ENCODE data around the gene PLD3.

The PLD3 gene

GRCh38 chr19:40348125-40348913 lies at the start of gene PLD3, which contains the start of gene C19orf47:
Gene PLD3, plus strand, starts transcription at chr19:40348695. Its CDS starts 17,789 bp downstream, at chr19:40366484.
Gene C19orf47, minus strand, starts transcription at chr19:40348397. Its CDS starts 6,540 bp downstream, at chr19:40341857.
- peak; percentile 100 for DNase-seq (ENCODE audit: low spot score)

- DNase-seq (ENCODE audit: low spot score), result no peak
Observed at GRCh38 chr19:40300668-40301067, 47.8 kb upstream of the PLD3 start.

- DNase-seq (ENCODE audit: low spot score), result no peak
Observed at GRCh38 chr19:40302224-40303011, 46.1 kb upstream of the PLD3 start.

GRCh38 chr19:40303765-40304164 lies 44.7 kb upstream of the PLD3 start:
- no peak for DNase-seq (ENCODE audit: low spot score)

GRCh38 chr19:40304306-40304705 lies 44.2 kb upstream of the PLD3 start:
- no peak for DNase-seq (ENCODE audit: low spot score)

GRCh38 chr19:40305403-40305802 lies 43.1 kb upstream of the PLD3 start:
- DNase-seq (ENCODE audit: low spot score), result peak; percentile 88

- DNase-seq (ENCODE audit: low spot score), result no peak
Observed at GRCh38 chr19:40309666-40310065, 38.8 kb upstream of the PLD3 start.

- DNase-seq (ENCODE audit: low spot score), result no peak
Observed at GRCh38 chr19:40312533-40312932, 36.0 kb upstream of the PLD3 start.

- DNase-seq (ENCODE audit: low spot score), result no peak
Observed at GRCh38 chr19:40313229-40313983, 35.1 kb upstream of the PLD3 start.

GRCh38 chr19:40314656-40315055 lies 33.8 kb upstream of the PLD3 start:
- DNase-seq (ENCODE audit: low spot score), result no peak

GRCh38 chr19:40315812-40316470 lies 32.6 kb upstream of the PLD3 start:
- DNase-seq (ENCODE audit: low spot score), result no peak

GRCh38 chr19:40317338-40317737 lies 31.2 kb upstream of the PLD3 start:
- DNase-seq (ENCODE audit: low spot score), result no peak

- DNase-seq (ENCODE audit: low spot score), result no peak
Observed at GRCh38 chr19:40320558-40320935, 27.9 kb upstream of the PLD3 start.

GRCh38 chr19:40321076-40321475 lies 27.4 kb upstream of the PLD3 start:
- no peak for DNase-seq (ENCODE audit: low spot score)

GRCh38 chr19:40321566-40322270 lies 26.8 kb upstream of the PLD3 start:
- no peak for DNase-seq (ENCODE audit: low spot score)

- no peak for DNase-seq (ENCODE audit: low spot score)
Observed at GRCh38 chr19:40322271-40322610, 26.3 kb upstream of the PLD3 start.

GRCh38 chr19:40322951-40323615 lies 25.4 kb upstream of the PLD3 start:
- DNase-seq (ENCODE audit: low spot score), result no peak

- no peak for DNase-seq (ENCODE audit: low spot score)
Observed at GRCh38 chr19:40323705-40324104, 24.8 kb upstream of the PLD3 start.

GRCh38 chr19:40326201-40326600 lies 22.3 kb upstream of the PLD3 start:
- no peak for DNase-seq (ENCODE audit: low spot score)

GRCh38 chr19:40331052-40331451 lies 17.4 kb upstream of the PLD3 start:
- DNase-seq (ENCODE audit: low spot score), result no peak

GRCh38 chr19:40332669-40333068 lies 15.8 kb upstream of the PLD3 start:
- DNase-seq (ENCODE audit: low spot score), result no peak

Measured in COLO829 (cell line).